ENCODE measurements around the gene SAMSN1. TPM values are rescaled to one million over a fixed set of nuclear protein-coding genes. Genes with fewer than 3 reads are reported as not detected.

SAMSN1 gene
- total and polyA plus RNA-seq, 2 experiments from 2014 or later = 3.2 to 5.4 TPM

DNA sequence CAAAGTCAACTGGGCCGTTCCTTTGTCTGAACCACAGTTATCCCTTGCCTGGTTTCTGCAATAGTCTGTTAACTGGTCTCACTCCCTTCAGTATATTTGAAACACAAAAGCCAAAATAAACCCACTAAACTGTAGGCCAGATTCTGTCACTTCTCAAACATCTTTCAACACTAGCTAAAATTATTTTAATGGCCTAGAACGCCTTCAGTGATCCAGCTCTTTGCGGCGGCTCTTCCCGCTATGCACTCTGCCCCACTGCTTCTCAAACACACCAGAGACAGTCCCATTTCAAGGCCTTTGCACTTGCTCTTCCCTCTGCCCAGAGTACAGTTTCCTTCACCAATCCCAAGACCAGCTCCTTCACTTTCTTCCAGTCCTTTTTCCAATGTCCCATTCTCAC, 9.2 kb downstream of the SAMSN1 start:
- Mint-ChIP-seq H3K36me3 (ENCODE audit: low read depth) (peaks cover 3% of the 10 kb centered on the region; the same call in 1 of the 3 replicates), H3K4me3 (no peak overlapping the region), H3K9me3 (peaks cover 13% of the 10 kb centered on the region; the same call in 2 of the 3 replicates), H3K27me3 (ENCODE audit: insufficient read depth, low read depth, poor library complexity) (no peaks in the 10 kb centered on the region), H3K27ac (peak overlapping the region; percentile 3; the same call in 1 of the 2 replicates), H3K4me1 (no peaks in the 10 kb centered on the region)
- H3K79me2 ChIP-seq (replicated peaks; ENCODE audit: insufficient read depth) = no peaks in the 10 kb centered on the region
- no peak overlapping the region for H3K27ac ChIP-seq (ENCODE audit: low read depth)
- ATAC-seq (no peak), DNase-seq (ENCODE audit: low spot score) (no peak)
- no peak overlapping the region for H3K4me3 ChIP-seq
- no peaks in the 10 kb centered on the region for H4K20me1 ChIP-seq (replicated peaks; ENCODE audit: insufficient read depth)
- no peak overlapping the region for H3K4me2 ChIP-seq
- H3K36me3 ChIP-seq (ENCODE audit: insufficient read depth) = no peaks in the 10 kb centered on the region
- TF ChIP-seq STAT1 (IDR thresholded peaks at IDR 0.05; ENCODE audit: unreplicated experiment) = no peak
- TF ChIP-seq NANOG (IDR thresholded peaks at IDR 0.05; ENCODE audit: borderline replicate concordance) = no peak
- no peaks in the 10 kb centered on the region; the same call in 1 of the 2 replicates for H3K9me2 ChIP-seq (ENCODE audit: insufficient read depth)
- H3K4me1 ChIP-seq (ENCODE audit: insufficient read depth) = no peaks in the 10 kb centered on the region
- H3F3A ChIP-seq (replicated peaks; ENCODE audit: low read depth) = no peaks in the 10 kb centered on the region
- no peaks in the 10 kb centered on the region for H3K27me3 ChIP-seq (ENCODE audit: insufficient read depth)
- H2AFZ ChIP-seq = peak overlapping the region; percentile 6; the same call in 1 of the 2 replicates

DNA sequence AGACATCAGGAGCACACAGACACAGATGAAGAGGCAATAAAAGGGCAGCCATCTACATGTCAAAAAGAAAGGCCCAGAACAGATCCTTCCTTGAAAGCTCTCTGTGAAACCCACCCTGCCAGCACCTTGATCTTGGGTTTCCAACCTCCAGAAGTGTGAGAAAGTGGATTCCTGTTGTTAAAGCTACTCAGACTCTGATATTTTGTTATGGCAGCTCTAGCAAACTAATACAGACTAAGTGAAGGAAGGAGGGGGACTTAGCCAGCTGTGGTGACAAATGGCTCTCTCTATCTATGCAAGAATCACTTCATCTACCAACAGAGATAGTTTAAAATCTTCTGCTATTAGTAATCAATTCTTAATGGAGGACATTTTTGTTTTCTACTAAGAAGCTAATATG, 10.4 kb downstream of the SAMSN1 start:
- ATAC-seq (no peak), DNase-seq (ENCODE audit: low spot score) (no peak)
- Histone ChIP-seq H3K4me1 (ENCODE audit: insufficient read depth) (no peaks in the 10 kb centered on the region), H3K79me2 (replicated peaks; ENCODE audit: insufficient read depth) (no peaks in the 10 kb centered on the region), H2AFZ (no peak overlapping the region), H4K20me1 (replicated peaks; ENCODE audit: insufficient read depth) (no peaks in the 10 kb centered on the region), H3F3A (replicated peaks; ENCODE audit: low read depth) (no peaks in the 10 kb centered on the region), H3K27me3 (ENCODE audit: insufficient read depth) (no peaks in the 10 kb centered on the region), H3K36me3 (ENCODE audit: insufficient read depth) (no peaks in the 10 kb centered on the region), H3K9me2 (ENCODE audit: insufficient read depth) (no peaks in the 10 kb centered on the region; the same call in 1 of the 2 replicates), H3K4me3 (no peak overlapping the region), H3K27ac (ENCODE audit: low read depth) (no peak overlapping the region), H3K4me2 (no peak overlapping the region)
- no peaks in the 10 kb centered on the region for H3K4me1 Mint-ChIP-seq
- H3K36me3 Mint-ChIP-seq (ENCODE audit: low read depth) = peaks cover 3% of the 10 kb centered on the region; the same call in 1 of the 3 replicates
- no peaks in the 10 kb centered on the region for H3K27me3 Mint-ChIP-seq (ENCODE audit: insufficient read depth, low read depth, poor library complexity)
- no peak overlapping the region for H3K27ac Mint-ChIP-seq
- H3K4me3 Mint-ChIP-seq = no peak overlapping the region
- H3K9me3 Mint-ChIP-seq = peaks cover 13% of the 10 kb centered on the region; the same call in 2 of the 3 replicates
- no peak for TF ChIP-seq ZNF114 (CRISPR knock-in tag; IDR thresholded peaks at IDR 0.05)
- TF ChIP-seq POLR2AphosphoS5 (IDR thresholded peaks at IDR 0.05; ENCODE audit: low read depth) = no peak
- TF ChIP-seq, protein P1, sequence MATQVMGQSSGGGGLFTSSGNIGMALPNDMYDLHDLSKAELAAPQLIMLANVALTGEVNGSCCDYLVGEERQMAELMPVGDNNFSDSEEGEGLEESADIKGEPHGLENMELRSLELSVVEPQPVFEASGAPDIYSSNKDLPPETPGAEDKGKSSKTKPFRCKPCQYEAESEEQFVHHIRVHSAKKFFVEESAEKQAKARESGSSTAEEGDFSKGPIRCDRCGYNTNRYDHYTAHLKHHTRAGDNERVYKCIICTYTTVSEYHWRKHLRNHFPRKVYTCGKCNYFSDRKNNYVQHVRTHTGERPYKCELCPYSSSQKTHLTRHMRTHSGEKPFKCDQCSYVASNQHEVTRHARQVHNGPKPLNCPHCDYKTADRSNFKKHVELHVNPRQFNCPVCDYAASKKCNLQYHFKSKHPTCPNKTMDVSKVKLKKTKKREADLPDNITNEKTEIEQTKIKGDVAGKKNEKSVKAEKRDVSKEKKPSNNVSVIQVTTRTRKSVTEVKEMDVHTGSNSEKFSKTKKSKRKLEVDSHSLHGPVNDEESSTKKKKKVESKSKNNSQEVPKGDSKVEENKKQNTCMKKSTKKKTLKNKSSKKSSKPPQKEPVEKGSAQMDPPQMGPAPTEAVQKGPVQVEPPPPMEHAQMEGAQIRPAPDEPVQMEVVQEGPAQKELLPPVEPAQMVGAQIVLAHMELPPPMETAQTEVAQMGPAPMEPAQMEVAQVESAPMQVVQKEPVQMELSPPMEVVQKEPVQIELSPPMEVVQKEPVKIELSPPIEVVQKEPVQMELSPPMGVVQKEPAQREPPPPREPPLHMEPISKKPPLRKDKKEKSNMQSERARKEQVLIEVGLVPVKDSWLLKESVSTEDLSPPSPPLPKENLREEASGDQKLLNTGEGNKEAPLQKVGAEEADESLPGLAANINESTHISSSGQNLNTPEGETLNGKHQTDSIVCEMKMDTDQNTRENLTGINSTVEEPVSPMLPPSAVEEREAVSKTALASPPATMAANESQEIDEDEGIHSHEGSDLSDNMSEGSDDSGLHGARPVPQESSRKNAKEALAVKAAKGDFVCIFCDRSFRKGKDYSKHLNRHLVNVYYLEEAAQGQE (IDR thresholded peaks at IDR 0.05; ENCODE audit: unreplicated experiment) = no peak
- TF ChIP-seq, protein P2, sequence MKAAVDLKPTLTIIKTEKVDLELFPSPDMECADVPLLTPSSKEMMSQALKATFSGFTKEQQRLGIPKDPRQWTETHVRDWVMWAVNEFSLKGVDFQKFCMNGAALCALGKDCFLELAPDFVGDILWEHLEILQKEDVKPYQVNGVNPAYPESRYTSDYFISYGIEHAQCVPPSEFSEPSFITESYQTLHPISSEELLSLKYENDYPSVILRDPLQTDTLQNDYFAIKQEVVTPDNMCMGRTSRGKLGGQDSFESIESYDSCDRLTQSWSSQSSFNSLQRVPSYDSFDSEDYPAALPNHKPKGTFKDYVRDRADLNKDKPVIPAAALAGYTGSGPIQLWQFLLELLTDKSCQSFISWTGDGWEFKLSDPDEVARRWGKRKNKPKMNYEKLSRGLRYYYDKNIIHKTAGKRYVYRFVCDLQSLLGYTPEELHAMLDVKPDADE (IDR thresholded peaks at IDR 0.05) = no peak
- no peak for TF ChIP-seq EZH2 (IDR thresholded peaks at IDR 0.05; ENCODE audit: low read depth, unreplicated experiment)
- TF ChIP-seq, protein P3, sequence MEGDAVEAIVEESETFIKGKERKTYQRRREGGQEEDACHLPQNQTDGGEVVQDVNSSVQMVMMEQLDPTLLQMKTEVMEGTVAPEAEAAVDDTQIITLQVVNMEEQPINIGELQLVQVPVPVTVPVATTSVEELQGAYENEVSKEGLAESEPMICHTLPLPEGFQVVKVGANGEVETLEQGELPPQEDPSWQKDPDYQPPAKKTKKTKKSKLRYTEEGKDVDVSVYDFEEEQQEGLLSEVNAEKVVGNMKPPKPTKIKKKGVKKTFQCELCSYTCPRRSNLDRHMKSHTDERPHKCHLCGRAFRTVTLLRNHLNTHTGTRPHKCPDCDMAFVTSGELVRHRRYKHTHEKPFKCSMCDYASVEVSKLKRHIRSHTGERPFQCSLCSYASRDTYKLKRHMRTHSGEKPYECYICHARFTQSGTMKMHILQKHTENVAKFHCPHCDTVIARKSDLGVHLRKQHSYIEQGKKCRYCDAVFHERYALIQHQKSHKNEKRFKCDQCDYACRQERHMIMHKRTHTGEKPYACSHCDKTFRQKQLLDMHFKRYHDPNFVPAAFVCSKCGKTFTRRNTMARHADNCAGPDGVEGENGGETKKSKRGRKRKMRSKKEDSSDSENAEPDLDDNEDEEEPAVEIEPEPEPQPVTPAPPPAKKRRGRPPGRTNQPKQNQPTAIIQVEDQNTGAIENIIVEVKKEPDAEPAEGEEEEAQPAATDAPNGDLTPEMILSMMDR (conservative IDR thresholded peaks at IDR 0.05; ENCODE audit: low read depth in 2 of 2) = no peak
- no peak for TF ChIP-seq JUNB (IDR thresholded peaks at IDR 0.05; ENCODE audit: unreplicated experiment)
- TF ChIP-seq, protein P4, sequence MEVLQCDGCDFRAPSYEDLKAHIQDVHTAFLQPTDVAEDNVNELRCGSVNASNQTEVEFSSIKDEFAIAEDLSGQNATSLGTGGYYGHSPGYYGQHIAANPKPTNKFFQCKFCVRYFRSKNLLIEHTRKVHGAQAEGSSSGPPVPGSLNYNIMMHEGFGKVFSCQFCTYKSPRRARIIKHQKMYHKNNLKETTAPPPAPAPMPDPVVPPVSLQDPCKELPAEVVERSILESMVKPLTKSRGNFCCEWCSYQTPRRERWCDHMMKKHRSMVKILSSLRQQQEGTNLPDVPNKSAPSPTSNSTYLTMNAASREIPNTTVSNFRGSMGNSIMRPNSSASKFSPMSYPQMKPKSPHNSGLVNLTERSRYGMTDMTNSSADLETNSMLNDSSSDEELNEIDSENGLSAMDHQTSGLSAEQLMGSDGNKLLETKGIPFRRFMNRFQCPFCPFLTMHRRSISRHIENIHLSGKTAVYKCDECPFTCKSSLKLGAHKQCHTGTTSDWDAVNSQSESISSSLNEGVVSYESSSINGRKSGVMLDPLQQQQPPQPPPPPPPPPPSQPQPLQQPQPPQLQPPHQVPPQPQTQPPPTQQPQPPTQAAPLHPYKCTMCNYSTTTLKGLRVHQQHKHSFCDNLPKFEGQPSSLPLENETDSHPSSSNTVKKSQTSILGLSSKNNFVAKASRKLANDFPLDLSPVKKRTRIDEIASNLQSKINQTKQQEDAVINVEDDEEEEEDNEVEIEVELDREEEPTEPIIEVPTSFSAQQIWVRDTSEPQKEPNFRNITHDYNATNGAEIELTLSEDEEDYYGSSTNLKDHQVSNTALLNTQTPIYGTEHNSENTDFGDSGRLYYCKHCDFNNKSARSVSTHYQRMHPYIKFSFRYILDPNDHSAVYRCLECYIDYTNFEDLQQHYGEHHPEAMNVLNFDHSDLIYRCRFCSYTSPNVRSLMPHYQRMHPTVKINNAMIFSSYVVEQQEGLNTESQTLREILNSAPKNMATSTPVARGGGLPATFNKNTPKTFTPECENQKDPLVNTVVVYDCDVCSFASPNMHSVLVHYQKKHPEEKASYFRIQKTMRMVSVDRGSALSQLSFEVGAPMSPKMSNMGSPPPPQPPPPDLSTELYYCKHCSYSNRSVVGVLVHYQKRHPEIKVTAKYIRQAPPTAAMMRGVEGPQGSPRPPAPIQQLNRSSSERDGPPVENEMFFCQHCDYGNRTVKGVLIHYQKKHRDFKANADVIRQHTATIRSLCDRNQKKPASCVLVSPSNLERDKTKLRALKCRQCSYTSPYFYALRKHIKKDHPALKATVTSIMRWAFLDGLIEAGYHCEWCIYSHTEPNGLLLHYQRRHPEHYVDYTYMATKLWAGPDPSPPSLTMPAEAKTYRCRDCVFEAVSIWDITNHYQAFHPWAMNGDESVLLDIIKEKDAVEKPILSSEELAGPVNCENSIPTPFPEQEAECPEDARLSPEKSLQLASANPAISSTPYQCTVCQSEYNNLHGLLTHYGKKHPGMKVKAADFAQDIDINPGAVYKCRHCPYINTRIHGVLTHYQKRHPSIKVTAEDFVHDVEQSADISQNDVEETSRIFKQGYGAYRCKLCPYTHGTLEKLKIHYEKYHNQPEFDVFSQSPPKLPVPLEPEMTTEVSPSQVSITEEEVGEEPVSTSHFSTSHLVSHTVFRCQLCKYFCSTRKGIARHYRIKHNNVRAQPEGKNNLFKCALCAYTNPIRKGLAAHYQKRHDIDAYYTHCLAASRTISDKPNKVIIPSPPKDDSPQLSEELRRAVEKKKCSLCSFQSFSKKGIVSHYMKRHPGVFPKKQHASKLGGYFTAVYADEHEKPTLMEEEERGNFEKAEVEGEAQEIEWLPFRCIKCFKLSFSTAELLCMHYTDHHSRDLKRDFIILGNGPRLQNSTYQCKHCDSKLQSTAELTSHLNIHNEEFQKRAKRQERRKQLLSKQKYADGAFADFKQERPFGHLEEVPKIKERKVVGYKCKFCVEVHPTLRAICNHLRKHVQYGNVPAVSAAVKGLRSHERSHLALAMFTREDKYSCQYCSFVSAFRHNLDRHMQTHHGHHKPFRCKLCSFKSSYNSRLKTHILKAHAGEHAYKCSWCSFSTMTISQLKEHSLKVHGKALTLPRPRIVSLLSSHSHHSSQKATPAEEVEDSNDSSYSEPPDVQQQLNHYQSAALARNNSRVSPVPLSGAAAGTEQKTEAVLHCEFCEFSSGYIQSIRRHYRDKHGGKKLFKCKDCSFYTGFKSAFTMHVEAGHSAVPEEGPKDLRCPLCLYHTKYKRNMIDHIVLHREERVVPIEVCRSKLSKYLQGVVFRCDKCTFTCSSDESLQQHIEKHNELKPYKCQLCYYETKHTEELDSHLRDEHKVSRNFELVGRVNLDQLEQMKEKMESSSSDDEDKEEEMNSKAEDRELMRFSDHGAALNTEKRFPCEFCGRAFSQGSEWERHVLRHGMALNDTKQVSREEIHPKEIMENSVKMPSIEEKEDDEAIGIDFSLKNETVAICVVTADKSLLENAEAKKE (CRISPR knock-in tag; IDR thresholded peaks at IDR 0.05) = no peak
